ENCODE measurements around the gene ZDHHC17. TPM values are rescaled to one million over a fixed set of nuclear protein-coding genes. Genes with fewer than 3 reads are reported as not detected.

ZDHHC17 gene
- total and polyA plus RNA-seq, 2 donors from 2014 or later: 7.7 to 39.5 TPM

DNA sequence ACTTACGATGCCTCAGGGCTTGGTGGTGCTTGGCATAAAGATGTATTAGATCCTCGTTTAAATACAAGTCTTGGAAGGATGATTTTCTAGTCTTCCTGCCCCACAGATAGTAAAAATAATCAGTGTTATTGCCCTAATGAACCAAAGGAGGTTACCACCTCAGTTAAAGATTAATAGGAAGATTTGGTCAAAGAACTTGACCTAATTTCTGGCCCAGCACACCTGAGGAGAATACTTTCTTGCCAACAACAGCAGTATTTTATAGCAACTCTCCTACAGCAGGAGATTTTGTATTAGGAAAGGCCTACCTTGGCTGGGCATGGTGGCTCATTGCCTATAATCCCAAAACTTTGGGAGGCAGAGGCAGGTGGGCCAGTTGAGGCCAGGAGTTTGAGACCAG lies 83.3 kb downstream of the ZDHHC17 start:
- TF ChIP-seq, protein P1, sequence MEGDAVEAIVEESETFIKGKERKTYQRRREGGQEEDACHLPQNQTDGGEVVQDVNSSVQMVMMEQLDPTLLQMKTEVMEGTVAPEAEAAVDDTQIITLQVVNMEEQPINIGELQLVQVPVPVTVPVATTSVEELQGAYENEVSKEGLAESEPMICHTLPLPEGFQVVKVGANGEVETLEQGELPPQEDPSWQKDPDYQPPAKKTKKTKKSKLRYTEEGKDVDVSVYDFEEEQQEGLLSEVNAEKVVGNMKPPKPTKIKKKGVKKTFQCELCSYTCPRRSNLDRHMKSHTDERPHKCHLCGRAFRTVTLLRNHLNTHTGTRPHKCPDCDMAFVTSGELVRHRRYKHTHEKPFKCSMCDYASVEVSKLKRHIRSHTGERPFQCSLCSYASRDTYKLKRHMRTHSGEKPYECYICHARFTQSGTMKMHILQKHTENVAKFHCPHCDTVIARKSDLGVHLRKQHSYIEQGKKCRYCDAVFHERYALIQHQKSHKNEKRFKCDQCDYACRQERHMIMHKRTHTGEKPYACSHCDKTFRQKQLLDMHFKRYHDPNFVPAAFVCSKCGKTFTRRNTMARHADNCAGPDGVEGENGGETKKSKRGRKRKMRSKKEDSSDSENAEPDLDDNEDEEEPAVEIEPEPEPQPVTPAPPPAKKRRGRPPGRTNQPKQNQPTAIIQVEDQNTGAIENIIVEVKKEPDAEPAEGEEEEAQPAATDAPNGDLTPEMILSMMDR (IDR thresholded peaks at IDR 0.05; ENCODE audit: borderline replicate concordance, extremely low read depth, insufficient read depth): no peak
- Histone ChIP-seq H3K36me3 (ENCODE audit: control insufficient read depth in 2 of 3, insufficient read depth in 3 of 3, low read length in 3 of 3) (peaks cover 7 to 11% (median 8%) of the 10 kb centered on the region in 3 donors), H3K4me3 (ENCODE audit: low read length in 3 of 3) (no peak overlapping the region), H3K27ac (ENCODE audit: low read depth in 2 of 2, low read length in 2 of 2) (no peak overlapping the region), H3K4me1 (ENCODE audit: control insufficient read depth in 2 of 3, insufficient read depth in 2 of 3, low read depth in 1 of 3, low read length in 3 of 3) (peaks cover 0 to 4% (median 2%) of the 10 kb centered on the region in 3 donors), H3K9ac (ENCODE audit: low read length in 3 of 3) (no peak overlapping the region), H3K9me3 (ENCODE audit: control insufficient read depth in 2 of 3, insufficient read depth in 1 of 3, low read length in 3 of 3) (no peaks in the 10 kb centered on the region), H3K27me3 (ENCODE audit: control insufficient read depth, insufficient read depth, low read length) (no peaks in the 10 kb centered on the region)
- DNase-seq (no peak), FAIRE-seq (no peak)
- intact Hi-C loops (cut with DNase I): no loop called here

DNA sequence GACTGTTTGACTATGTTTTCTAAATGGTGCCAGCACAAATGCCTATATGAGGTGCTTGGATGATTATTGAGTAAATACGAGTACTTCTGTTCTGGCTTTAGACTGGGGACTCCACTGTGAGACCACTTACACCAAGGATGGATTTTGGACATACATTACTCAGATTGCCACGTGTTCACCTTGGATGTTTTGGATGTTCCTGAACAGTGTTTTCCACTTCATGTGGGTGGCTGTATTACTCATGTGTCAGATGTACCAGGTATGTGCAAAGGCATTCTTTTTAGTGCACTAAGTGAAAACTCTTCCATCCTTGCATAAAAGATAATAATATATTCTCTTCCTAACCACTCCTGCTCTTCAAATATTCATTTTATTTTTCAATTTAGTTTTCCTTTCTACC lies 84.2 kb downstream of the ZDHHC17 start:
- FAIRE-seq: no peak

DNA sequence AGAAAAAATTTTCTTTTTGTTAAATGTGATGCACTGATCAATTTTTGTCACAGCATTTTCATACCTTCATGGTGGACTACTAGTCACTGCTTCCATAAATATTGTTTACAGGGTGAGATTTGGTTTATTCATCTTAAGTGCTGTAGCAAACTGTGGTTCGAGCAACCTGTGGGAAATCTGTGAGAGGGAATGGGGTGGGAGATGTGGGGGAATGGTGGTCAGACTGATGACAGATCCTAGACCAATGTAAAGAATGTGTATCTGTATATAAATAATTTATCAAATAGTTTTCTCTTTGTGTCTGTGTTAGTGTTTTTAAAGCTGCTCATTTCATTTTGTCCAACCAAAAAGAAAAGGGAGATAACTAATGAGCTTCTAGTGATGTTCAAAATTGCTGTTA lies 88.2 kb downstream of the ZDHHC17 start:
- DNase-seq: no peak
- Histone ChIP-seq H3K4me1 (ENCODE audit: control insufficient read depth in 2 of 3, insufficient read depth in 2 of 3, low read depth in 1 of 3, low read length in 3 of 3) (peaks cover 0 to 4% (median 2%) of the 10 kb centered on the region in 3 donors), H3K9me3 (ENCODE audit: control insufficient read depth in 2 of 3, insufficient read depth in 1 of 3, low read length in 3 of 3) (peaks cover 0 to 6% (median 3%) of the 10 kb centered on the region in 3 donors), H3K36me3 (ENCODE audit: control insufficient read depth in 2 of 3, insufficient read depth in 3 of 3, low read length in 3 of 3) (peaks cover 4 to 22% (median 11%) of the 10 kb centered on the region in 3 donors), H3K4me3 (ENCODE audit: low read length in 3 of 3) (no peak overlapping the region), H3K9ac (ENCODE audit: low read length in 3 of 3) (no peak overlapping the region), H3K27me3 (ENCODE audit: control insufficient read depth, insufficient read depth, low read length) (no peaks in the 10 kb centered on the region), H3K27ac (ENCODE audit: low read depth in 2 of 2, low read length in 2 of 2) (no peak overlapping the region)
- FAIRE-seq: no peak
- TF ChIP-seq, protein P1 (IDR thresholded peaks at IDR 0.05; ENCODE audit: borderline replicate concordance, extremely low read depth, insufficient read depth): no peak
- intact Hi-C loops (cut with DNase I): no loop called here

More for the DNA sequence above, 84.2 kb downstream of the ZDHHC17 start:
- DNase-seq: no peak
- Histone ChIP-seq H3K27ac (ENCODE audit: low read depth in 2 of 2, low read length in 2 of 2) (no peak overlapping the region), H3K36me3 (ENCODE audit: control insufficient read depth in 2 of 3, insufficient read depth in 3 of 3, low read length in 3 of 3) (peaks cover 7 to 10% (median 8%) of the 10 kb centered on the region in 3 donors), H3K9ac (ENCODE audit: low read length in 3 of 3) (no peak overlapping the region), H3K9me3 (ENCODE audit: control insufficient read depth in 2 of 3, insufficient read depth in 1 of 3, low read length in 3 of 3) (no peaks in the 10 kb centered on the region), H3K4me3 (ENCODE audit: low read length in 3 of 3) (no peak overlapping the region), H3K27me3 (ENCODE audit: control insufficient read depth, insufficient read depth, low read length) (no peaks in the 10 kb centered on the region), H3K4me1 (ENCODE audit: control insufficient read depth in 2 of 3, insufficient read depth in 2 of 3, low read depth in 1 of 3, low read length in 3 of 3) (peaks cover 0 to 4% (median 2%) of the 10 kb centered on the region in 3 donors)
- intact Hi-C loops (cut with DNase I): no loop called here
- TF ChIP-seq, protein P1 (IDR thresholded peaks at IDR 0.05; ENCODE audit: borderline replicate concordance, extremely low read depth, insufficient read depth): no peak

DNA sequence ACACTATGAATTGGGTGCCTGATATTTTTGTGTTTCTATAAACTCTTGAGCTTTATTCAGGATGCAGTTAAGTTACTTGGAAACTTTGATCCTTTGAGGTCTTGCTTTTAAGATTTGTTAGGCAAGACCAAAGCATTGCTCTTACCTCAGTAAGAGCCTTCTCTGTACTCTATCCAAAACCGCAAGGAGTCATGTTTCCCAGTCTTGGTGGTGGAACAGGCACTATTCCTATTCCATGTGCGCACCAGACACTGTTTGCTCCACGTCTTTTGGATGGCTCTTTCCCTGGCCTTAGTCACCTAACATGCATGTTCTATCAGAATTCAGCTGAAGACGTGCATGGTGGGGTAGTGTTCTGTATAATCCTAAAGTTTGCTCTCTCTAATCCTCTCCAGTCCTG lies 91.4 kb downstream of the ZDHHC17 start:
- H3K9ac ChIP-seq (ENCODE audit: low read length in 3 of 3): no peak overlapping the region
- H3K27me3 ChIP-seq (ENCODE audit: control insufficient read depth, insufficient read depth, low read length): no peaks in the 10 kb centered on the region
- TF ChIP-seq, protein P1 (IDR thresholded peaks at IDR 0.05; ENCODE audit: borderline replicate concordance, extremely low read depth, insufficient read depth): no peak
- H3K36me3 ChIP-seq (ENCODE audit: control insufficient read depth in 2 of 3, insufficient read depth in 3 of 3, low read length in 3 of 3): peaks cover 4 to 22% (median 7%) of the 10 kb centered on the region in 3 donors
- H3K4me3 ChIP-seq (ENCODE audit: low read length in 3 of 3): no peak overlapping the region
- H3K27ac ChIP-seq (ENCODE audit: low read depth in 2 of 2, low read length in 2 of 2): no peak overlapping the region
- peaks cover 0 to 6% (median 3%) of the 10 kb centered on the region in 3 donors for H3K9me3 ChIP-seq (ENCODE audit: control insufficient read depth in 2 of 3, insufficient read depth in 1 of 3, low read length in 3 of 3)
- FAIRE-seq (no peak), DNase-seq (no peak)
- intact Hi-C loops (cut with DNase I): no loop called here
- H3K4me1 ChIP-seq (ENCODE audit: control insufficient read depth in 2 of 3, insufficient read depth in 2 of 3, low read depth in 1 of 3, low read length in 3 of 3): no peaks in the 10 kb centered on the region
